NCI-H774 (cell line): ENCODE measurements around the gene SYT15.

Experiments
- DNase-seq: peaks from one replicate; lab custom pipeline; 2025; lab: John Stamatoyannopoulos, UW

Gene SYT15

DNA sequence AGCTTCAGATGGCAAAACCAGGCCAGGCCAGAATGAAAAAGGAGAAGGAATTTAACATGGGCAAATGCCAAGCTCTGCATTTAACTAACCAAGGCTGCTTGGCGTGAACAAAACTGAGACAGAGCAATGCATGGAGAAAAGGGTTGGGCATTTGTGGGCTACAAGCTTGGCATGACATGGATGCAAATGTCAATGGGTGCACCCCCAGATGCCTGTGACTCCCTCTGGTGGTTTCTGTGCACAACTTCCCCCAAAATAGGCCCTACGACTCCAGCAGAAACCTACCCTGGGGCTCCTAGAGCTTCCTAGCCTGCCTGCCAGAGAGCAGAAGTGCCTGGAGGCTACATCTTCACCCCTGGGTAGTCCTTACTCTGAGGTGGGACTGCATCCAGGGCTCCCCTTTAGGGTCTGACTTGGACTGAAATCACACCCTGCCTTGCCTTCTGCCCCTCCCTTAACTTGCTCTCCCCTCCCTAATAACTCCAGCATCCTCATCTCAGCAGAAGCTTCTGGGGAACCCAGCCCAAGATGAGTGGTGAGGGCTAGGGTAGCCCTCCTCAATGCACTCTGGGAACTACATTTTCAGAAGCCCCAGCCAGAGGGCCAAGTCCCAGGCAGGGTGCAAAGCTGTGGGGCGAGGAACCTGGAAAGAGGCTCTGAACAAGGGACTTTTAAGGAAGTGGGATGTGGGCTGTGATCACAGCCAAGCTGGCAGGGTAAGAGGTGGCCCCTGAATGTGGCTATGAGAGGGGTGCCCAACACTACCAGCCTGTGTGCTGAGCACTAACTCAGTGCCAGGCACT, 33.7 kb upstream of the SYT15 start:
- DNase-seq: no peak

GRCh38 chr10:46545861-46546590, 32.9 kb upstream of the SYT15 start:
- DNase-seq: no peak

GRCh38 chr10:46546591-46547540, 32.1 kb upstream of the SYT15 start:
- DNase-seq: no peak

GRCh38 chr10:46547541-46548497, 31.1 kb upstream of the SYT15 start:
- DNase-seq: no peak

GRCh38 chr10:46548498-46549090, 30.3 kb upstream of the SYT15 start:
- no peak for DNase-seq

DNA sequence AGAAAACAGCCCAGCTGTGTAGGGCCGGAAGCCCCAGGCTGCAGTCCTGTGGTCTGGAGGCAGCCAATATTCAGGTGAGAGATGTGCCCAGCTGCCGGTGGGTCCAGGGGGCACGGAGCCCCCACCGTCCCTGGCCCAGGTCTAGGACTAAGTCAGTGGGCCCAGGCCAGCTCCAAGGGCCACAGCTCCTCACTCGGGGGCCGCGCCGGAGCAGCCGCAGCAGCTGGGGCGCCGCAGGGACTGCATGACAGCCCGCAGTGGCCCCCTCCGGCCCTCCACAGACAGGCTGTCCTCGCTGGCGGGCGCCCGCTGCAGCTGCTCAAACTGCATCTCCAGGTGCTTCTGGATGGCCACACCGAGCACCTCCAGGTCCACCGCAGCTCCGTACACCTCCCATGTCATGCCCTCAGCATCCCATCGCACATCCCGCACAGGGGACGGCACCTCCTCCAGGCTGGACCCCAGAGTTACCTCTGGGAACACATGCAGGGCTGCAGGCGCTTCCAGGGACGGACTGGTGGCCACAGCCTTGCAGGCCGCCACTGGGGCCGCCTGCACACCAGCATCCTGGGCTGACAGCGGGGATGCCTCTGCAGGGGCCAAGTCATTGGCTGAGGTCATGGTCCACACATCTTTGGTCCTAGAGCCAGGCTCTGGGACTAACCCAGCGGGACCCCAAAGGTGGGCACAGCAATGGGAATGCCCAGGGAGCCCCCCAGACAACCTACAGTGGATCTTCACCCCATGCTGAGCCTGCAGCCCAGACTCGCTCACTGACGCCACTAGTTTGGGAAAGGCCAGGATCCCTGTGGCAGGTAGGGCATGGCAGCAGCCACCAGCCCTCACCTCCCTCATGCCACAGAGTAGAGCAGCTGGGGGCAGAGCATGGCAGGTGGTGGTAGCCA, 29.5 kb upstream of the SYT15 start:
- no peak for DNase-seq

GRCh38 chr10:46550076-46550790, 28.7 kb upstream of the SYT15 start:
- DNase-seq: no peak

DNA sequence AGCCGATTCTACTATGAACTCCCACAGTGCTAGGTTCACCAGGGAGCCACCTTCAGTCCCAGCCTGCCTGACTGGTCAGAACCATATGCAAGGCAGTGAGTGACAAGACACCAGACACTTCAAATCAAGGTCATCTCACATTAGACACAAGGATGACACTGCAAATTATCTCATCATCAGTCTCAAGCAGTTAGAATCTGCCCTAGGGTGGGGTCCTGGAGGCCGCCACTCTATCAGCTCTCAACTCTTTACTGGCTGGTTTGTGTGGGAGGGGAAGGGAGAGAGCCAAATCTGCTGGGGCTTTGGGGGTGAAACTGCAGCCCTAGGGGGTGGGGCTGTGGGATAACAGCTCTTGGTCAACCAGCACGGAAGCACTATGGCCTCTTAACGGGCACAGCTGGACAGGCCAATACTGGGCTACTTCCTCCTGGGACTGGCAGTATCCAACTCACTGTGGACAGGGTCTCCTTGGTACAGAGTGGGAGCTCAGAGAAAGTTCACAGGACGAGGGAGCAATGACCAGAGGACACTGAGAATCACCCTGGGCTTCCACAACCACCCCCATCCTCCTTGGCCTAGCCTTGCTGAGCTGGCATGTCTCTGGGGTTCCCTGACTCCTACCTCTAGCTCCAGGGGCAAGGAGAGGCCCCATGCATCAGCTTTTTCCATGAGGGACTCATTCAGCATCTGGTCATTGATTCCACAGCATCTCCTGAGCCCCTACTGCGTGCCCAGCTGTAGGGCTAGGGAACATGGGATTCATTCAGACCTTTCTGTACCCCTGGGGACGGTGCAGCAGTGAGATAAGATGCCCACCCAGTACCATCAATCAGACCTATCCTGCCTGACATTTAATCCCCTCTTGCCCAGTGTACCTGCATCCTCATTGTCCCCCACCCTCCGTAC, 27.9 kb upstream of the SYT15 start:
- no peak for DNase-seq

GRCh38 chr10:46551701-46552525, 27.0 kb upstream of the SYT15 start:
- DNase-seq: no peak

DNA sequence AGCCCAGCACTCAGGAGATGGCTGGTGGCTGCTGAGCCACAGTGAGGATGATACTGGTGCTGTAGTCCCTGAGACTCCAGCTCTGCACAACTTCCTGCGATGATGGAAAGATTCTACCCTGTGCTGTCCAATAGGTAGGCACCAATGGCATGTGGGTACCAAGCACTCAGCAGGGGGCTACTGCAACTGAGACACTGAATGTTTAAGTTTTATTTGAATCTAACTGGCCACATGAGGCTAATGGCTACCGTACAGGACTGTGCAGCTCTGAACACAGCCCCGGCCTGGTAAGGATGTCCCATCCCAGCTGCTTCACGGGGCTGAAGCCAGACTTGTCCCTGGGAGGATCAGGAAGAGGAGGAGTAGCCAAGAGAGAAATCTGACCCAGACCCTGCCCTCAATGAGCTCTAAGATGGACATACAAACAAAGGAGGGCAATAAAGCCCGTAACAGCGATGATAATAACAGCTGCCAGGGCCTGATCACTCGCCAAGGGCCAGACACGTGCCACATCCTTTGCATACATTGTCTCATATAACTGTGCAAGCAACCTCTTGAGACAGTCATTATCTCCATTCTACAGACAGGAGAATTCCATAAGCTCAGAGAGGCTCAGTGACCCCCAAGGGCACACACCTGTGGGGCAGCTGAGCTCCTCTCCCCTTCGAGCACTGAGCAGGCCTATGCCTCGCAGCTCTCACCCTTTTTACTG, 26.2 kb upstream of the SYT15 start:
- DNase-seq: no peak

DNA sequence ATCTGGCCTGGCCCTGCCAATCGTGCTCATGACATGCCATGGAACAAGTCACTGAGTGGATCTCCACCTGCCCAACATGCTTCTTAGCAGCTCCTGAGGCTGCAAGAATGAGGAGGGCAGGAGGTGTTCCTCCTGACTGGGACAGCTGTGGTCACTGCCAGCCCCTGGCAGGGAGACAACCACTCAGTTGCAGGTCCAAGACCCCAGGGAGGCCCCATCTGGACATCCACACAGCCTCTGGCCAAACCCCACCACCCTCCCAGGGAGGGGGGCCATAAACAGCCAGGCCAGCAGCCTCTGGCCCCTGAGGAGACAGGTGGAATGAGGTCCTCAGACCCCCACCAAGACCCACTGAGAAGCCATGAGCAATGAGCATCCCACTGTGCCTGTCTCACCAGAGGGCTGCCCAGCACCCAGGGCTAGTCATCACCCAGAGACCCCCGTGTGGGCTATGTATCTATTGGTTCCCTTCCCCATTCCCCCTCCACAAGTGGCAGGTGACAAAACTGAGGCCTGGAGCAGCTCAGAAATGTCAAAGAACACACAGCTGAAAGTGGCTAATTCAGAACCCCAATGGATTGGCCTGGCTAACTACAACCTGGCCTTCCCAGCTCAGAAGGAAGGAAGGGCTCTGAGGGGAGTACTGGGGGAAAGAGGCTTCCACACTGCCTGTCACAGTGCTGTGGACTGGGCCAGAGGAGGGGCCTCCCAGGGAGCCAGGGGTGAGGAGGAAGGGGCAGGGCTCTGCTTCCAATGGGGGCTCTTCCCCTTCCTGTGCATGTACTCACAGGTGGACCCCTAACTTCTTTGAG, 25.5 kb upstream of the SYT15 start:
- no peak for DNase-seq

DNA sequence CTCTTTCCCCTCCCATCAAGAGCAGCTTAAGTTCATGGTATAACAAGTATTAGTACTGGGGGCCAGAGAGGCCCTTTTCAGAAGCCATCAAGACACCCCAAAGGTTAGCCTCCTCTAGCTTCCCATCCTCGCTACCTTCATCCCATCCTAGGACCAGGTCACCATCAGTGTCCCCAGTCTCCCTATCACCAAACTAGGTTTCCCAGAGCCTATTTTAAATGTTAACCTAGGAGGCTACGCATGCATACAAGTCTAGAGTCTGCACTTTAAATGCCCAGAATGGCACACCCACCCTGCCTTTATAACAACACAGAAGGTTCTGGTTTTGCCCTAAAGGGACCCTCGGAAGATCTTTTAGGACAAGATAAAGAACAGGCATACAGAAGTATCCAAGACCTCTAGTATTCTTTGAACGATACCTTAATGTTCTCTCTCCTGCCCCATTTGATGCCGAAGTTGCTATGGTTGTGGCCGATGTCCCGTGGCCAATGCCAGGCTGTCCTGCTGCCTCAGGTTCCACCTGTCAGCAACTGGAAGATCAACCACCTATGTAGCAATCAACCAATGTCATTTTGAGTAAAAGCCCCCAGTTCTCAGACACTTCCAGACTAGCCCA, 24.7 kb upstream of the SYT15 start:
- no peak for DNase-seq

GRCh38 chr10:46555366-46555712, 23.6 kb upstream of the SYT15 start:
- DNase-seq: no peak

DNA sequence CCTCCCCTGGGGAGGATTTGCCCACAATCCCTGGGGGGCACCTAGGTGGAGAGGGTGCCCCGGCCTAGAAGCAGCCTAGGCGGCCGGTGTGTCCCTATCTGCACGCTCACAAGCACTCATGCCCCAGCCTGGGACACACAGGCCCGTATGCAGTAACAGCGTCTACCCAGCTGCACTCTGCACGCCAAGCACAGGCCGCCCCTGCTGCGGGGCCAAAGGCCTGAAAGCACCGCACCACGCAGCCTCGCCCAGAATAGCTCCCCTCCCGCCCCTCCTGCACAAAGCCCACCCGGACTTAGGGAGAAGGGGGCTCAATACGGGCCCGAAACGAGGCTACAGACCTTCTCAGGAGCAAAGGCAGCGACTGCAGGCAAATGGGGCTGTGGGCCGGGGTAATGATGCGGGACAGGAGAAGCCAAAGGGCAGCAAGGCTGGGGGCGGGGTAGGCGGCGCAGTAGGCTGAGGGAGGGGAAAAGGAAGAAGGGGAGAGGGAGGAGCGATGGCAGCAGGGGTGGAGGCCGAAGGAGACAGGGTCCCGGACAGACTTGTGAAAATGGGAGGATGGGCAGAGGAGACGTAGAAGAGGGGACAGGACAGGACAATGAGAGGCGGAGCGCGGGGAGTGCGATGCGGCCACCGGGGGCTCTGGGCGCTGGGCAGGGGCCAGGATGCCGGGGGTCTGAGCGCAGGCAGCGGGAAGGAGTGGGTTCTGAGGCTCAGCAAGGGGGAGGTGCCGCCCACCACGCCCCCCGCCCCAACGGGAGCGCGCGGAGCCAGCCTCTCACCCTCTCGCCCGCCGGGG, 23.0 kb upstream of the SYT15 start:
- no peak for DNase-seq
